ENCODE measurements around the gene KDM4B.
"Not testable (repeated sequence)": the region's sequence is repeated elsewhere in the genome, so short reads cannot be mapped to it uniquely, and the experiment has no call there.

KDM4B gene

GRCh38 chr19:4968462-4969291, at the start of gene KDM4B:
Gene KDM4B, plus strand, starts transcription at chr19:4969113. Its CDS starts 63,778 bp downstream, at chr19:5032891.
- peak; percentile 97 to 99 for DNase-seq (ENCODE audit: low read depth in 2 of 2)

GRCh38 chr19:4922530-4923275, 46.2 kb upstream of the KDM4B start:
- no peak for DNase-seq (ENCODE audit: low read depth in 2 of 2)

GRCh38 chr19:4923276-4923747, 45.6 kb upstream of the KDM4B start:
- no peak for DNase-seq (ENCODE audit: low read depth in 2 of 2)

- no peak for DNase-seq (ENCODE audit: low read depth in 2 of 2)
Measured at GRCh38 chr19:4929186-4929585, 39.7 kb upstream of the KDM4B start.

- no peak for DNase-seq (ENCODE audit: low read depth in 2 of 2)
Measured at GRCh38 chr19:4930664-4931063, 38.2 kb upstream of the KDM4B start.

- no peak for DNase-seq (ENCODE audit: low read depth in 2 of 2)
Measured at GRCh38 chr19:4932711-4933110, 36.2 kb upstream of the KDM4B start.

GRCh38 chr19:4933528-4933927, 35.4 kb upstream of the KDM4B start:
- DNase-seq (ENCODE audit: low read depth in 2 of 2): no peak

- no peak for DNase-seq (ENCODE audit: low read depth in 2 of 2)
Measured at GRCh38 chr19:4935444-4935843, 33.5 kb upstream of the KDM4B start.

GRCh38 chr19:4937060-4937459, 31.9 kb upstream of the KDM4B start:
- DNase-seq (ENCODE audit: low read depth in 2 of 2): no peak

GRCh38 chr19:4938461-4938860, 30.5 kb upstream of the KDM4B start:
- DNase-seq (ENCODE audit: low read depth in 2 of 2): not testable (repeated sequence)

GRCh38 chr19:4939466-4939865, 29.4 kb upstream of the KDM4B start:
- no peak for DNase-seq (ENCODE audit: low read depth in 2 of 2)

- DNase-seq (ENCODE audit: low read depth in 2 of 2): not testable (repeated sequence)
Measured at GRCh38 chr19:4941638-4942169, 27.2 kb upstream of the KDM4B start.

- not testable (repeated sequence) for DNase-seq (ENCODE audit: low read depth in 2 of 2)
Measured at GRCh38 chr19:4950650-4951049, 18.3 kb upstream of the KDM4B start.

GRCh38 chr19:4951656-4952055, 17.3 kb upstream of the KDM4B start:
- DNase-seq (ENCODE audit: low read depth in 2 of 2): no peak

- no peak for DNase-seq (ENCODE audit: low read depth in 2 of 2)
Measured at GRCh38 chr19:4952945-4953344, 16.0 kb upstream of the KDM4B start.

- not testable (repeated sequence) for DNase-seq (ENCODE audit: low read depth in 2 of 2)
Measured at GRCh38 chr19:4954320-4955149, 14.4 kb upstream of the KDM4B start.

GRCh38 chr19:4955274-4955673, 13.6 kb upstream of the KDM4B start:
- DNase-seq (ENCODE audit: low read depth in 2 of 2): no peak

GRCh38 chr19:4957981-4958380, 10.9 kb upstream of the KDM4B start:
- DNase-seq (ENCODE audit: low read depth in 2 of 2): no peak

GRCh38 chr19:4962085-4962619, 6.8 kb upstream of the KDM4B start:
- no peak for DNase-seq (ENCODE audit: low read depth in 2 of 2)

- DNase-seq (ENCODE audit: low read depth in 2 of 2): no peak
Measured at GRCh38 chr19:4965061-4965460, 3.9 kb upstream of the KDM4B start.

- no peak for DNase-seq (ENCODE audit: low read depth in 2 of 2)
Measured at GRCh38 chr19:4966591-4966990, 2.3 kb upstream of the KDM4B start.
